Liver (tissue), 9 donors: Measurements from ENCODE around the gene ATAD5. TPM values are rescaled to one million over a fixed set of nuclear protein-coding genes. Genes with fewer than 3 reads are reported as not detected.

Experiments used
- DNase-seq: peaks from one replicate; pipeline ENCODE4 v3.0.0-alpha.2; 2017; ENCODE audit warnings: low spot score
- H3K27ac ChIP-seq, 2 donors: one replicate each; pipeline ENCODE4 v1.7.0; 2013; ENCODE audit warnings: inconsistent platforms in 2 of 2, low read length in 2 of 2, control low read depth in 1 of 2, low read depth in 1 of 2, mild to moderate bottlenecking in 1 of 2
- H3K27me3 ChIP-seq, 4 donors: one replicate each; pipeline versions ENCODE4 v1.6.1 to v1.7.0; 2013; ENCODE audit warnings: low read length in 3 of 4, inconsistent platforms in 1 of 4, mild to moderate bottlenecking in 1 of 4, moderate library complexity in 1 of 4; ENCODE audit not compliant: control insufficient read depth in 4 of 4, insufficient read depth in 4 of 4
- H3K36me3 ChIP-seq, 4 donors: one replicate each; pipeline versions ENCODE4 v1.6.1 to v1.7.0; 2013; ENCODE audit warnings: low read length in 3 of 4, mild to moderate bottlenecking in 3 of 4, low read depth in 1 of 4, moderate library complexity in 1 of 4; ENCODE audit not compliant: control insufficient read depth in 4 of 4, insufficient read depth in 3 of 4
- H3K4me1 ChIP-seq, 4 donors: one replicate each; pipeline versions ENCODE4 v1.6.1 to v1.7.0; 2013; ENCODE audit warnings: low read length in 3 of 4, mild to moderate bottlenecking in 3 of 4, moderate library complexity in 1 of 4; ENCODE audit not compliant: control insufficient read depth in 4 of 4, insufficient read depth in 4 of 4
- H3K4me3 ChIP-seq, 3 donors: one replicate each; pipeline versions ENCODE4 v1.6.1 to v1.7.0; 2013; ENCODE audit warnings: low read length in 3 of 3, control low read depth in 1 of 3, low read depth in 1 of 3, mild to moderate bottlenecking in 1 of 3
- H3K9ac ChIP-seq, 2 donors: one replicate each; pipeline ENCODE4 v1.7.0; 2013; ENCODE audit warnings: low read length in 2 of 2, mild to moderate bottlenecking in 2 of 2, moderate library complexity in 2 of 2, control low read depth in 1 of 2, low read depth in 1 of 2
- H3K9me3 ChIP-seq, 4 donors: one replicate each; pipeline versions ENCODE4 v1.6.1 to v1.7.0; 2013; ENCODE audit warnings: low read length in 3 of 4; ENCODE audit not compliant: control insufficient read depth in 4 of 4
- ATF3 ChIP-seq: IDR thresholded peaks from 2 replicates; pipeline ENCODE4 v1.6.1; 2016; ENCODE audit warnings: antibody characterized with exemption
- EGR1 ChIP-seq, 2 donors: IDR thresholded peaks; 2 replicates each; pipeline ENCODE4 v1.6.1; 2016 to 2018; ENCODE audit warnings: antibody characterized with exemption in 2 of 2, low read depth in 2 of 2
- FOXA1 ChIP-seq: IDR thresholded peaks from 2 replicates; pipeline ENCODE4 v1.6.1; 2016; ENCODE audit warnings: antibody characterized with exemption
- FOXA2 ChIP-seq: IDR thresholded peaks from 2 replicates; pipeline ENCODE4 v1.6.1; 2016; ENCODE audit warnings: antibody characterized with exemption
- HNF4A ChIP-seq, 2 donors: conservative IDR thresholded peaks; 2 replicates each; pipeline ENCODE4 v1.6.1; 2016; ENCODE audit warnings: antibody characterized with exemption in 2 of 2, mild to moderate bottlenecking in 2 of 2
- HNF4G ChIP-seq: IDR thresholded peaks from 2 replicates; pipeline ENCODE4 v1.6.1; 2016; ENCODE audit warnings: antibody characterized with exemption
- JUND ChIP-seq, 2 donors: IDR thresholded peaks; 2 replicates each; pipeline ENCODE4 v1.6.1; 2016; ENCODE audit warnings: antibody characterized with exemption in 2 of 2
- RAD21 ChIP-seq, 2 donors: IDR thresholded peaks; 2 replicates each; pipeline ENCODE4 v1.6.1; 2016; ENCODE audit warnings: antibody characterized with exemption in 2 of 2, mild to moderate bottlenecking in 2 of 2
- REST ChIP-seq: IDR thresholded peaks from 2 replicates; pipeline ENCODE4 v1.6.1; 2016; ENCODE audit warnings: antibody characterized with exemption, mild to moderate bottlenecking
- RXRA ChIP-seq, 2 donors: IDR thresholded peaks; 2 replicates each; pipeline ENCODE4 v1.6.1; 2017 to 2018; ENCODE audit warnings: antibody characterized with exemption in 2 of 2, mild to moderate bottlenecking in 1 of 2
- SP1 ChIP-seq: IDR thresholded peaks from 2 replicates; pipeline ENCODE4 v1.6.1; 2018; ENCODE audit warnings: antibody characterized with exemption, mild to moderate bottlenecking
- TAF1 ChIP-seq: conservative IDR thresholded peaks from 2 replicates; pipeline ENCODE4 v1.6.1; 2016; ENCODE audit warnings: antibody characterized with exemption, mild to moderate bottlenecking
- YY1 ChIP-seq: IDR thresholded peaks from 2 replicates; pipeline ENCODE4 v1.6.1; 2016; ENCODE audit warnings: antibody characterized with exemption, mild to moderate bottlenecking
- WGBS: extraction: QIAGEN DNeasy Blood & Tissue Kit; methylation state at CpG from one replicate; pipeline ENCODE4 v1.1.7; 2013; 5-methylcytosine and 5-hydroxymethylcytosine counted together
- polyA plus RNA-seq, 2 donors: library from polyadenylated mRNA; stranded (reverse) in 1 of 2; unstranded in 1 of 2; fragments of 200-250 nt in 1 of 2; fragments of >200 nt in 1 of 2; fragmentation: Nextera tagmentation in 1 of 2; extraction: Ambion mirVana in 1 of 2; gene quantifications; one replicate each; pipeline versions ENCODE4 v1.2.1 to v1.2.3, GENCODE V29; 2013 to 2015
- total RNA-seq, 2 donors: library from RNA; depleted of rRNA; stranded (reverse); fragments of >200 nt; gene quantifications; one replicate each; pipeline ENCODE4 v1.2.3, GENCODE V29; 2014
- TF ChIP-seq, protein P1 (sequence below): IDR thresholded peaks from 2 replicates; pipeline ENCODE4 v1.6.1; 2016; ENCODE audit warnings: antibody characterized with exemption
- TF ChIP-seq, protein P2 (sequence below): fragments of 150-350 bp; IDR thresholded peaks from 2 replicates; pipeline ENCODE4 v1.5.1; 2017; ENCODE audit warnings: improper control_type of control experiment, low read depth, low read length; ENCODE audit not compliant: missing input control
- TF ChIP-seq, protein P3 (sequence below): IDR thresholded peaks from 2 replicates; pipeline ENCODE4 v1.6.1; 2016; ENCODE audit warnings: antibody characterized with exemption
- donor health status: healthy.
- donor health status: healthy.
- donor health status: healthy.
- donor health status: healthy.
- donor health status: healthy.

The ATAD5 gene
- total and polyA plus RNA-seq, 4 donors: 0.15 to 10.6 (median 0.52) TPM

GRCh38 chr17:30869005-30869404 lies 37.2 kb downstream of the ATAD5 start:
- H3K27me3 ChIP-seq: no peaks in the 10 kb centered on the region
- no peak overlapping the region for H3K9ac ChIP-seq
- H3K4me3 ChIP-seq: no peak overlapping the region
- H3K9me3 ChIP-seq: no peaks in the 10 kb centered on the region
- 98% methylated on average over 6 of the region's 6 CpGs for WGBS
- TF ChIP-seq, protein P1, sequence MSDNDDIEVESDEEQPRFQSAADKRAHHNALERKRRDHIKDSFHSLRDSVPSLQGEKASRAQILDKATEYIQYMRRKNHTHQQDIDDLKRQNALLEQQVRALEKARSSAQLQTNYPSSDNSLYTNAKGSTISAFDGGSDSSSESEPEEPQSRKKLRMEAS: no peak
- no peak for TF ChIP-seq REST
- TF ChIP-seq RAD21 (IDR thresholded peaks at IDR 0.05): no peak
- no peak for TF ChIP-seq EGR1 (IDR thresholded peaks at IDR 0.05; ENCODE audit: low read depth in 2 of 2)
- no peak for TF ChIP-seq HNF4G
- TF ChIP-seq YY1: no peak
- no peak for TF ChIP-seq TAF1
- TF ChIP-seq JUND (IDR thresholded peaks at IDR 0.05): no peak
- no peak for TF ChIP-seq FOXA2
- TF ChIP-seq, protein P2, sequence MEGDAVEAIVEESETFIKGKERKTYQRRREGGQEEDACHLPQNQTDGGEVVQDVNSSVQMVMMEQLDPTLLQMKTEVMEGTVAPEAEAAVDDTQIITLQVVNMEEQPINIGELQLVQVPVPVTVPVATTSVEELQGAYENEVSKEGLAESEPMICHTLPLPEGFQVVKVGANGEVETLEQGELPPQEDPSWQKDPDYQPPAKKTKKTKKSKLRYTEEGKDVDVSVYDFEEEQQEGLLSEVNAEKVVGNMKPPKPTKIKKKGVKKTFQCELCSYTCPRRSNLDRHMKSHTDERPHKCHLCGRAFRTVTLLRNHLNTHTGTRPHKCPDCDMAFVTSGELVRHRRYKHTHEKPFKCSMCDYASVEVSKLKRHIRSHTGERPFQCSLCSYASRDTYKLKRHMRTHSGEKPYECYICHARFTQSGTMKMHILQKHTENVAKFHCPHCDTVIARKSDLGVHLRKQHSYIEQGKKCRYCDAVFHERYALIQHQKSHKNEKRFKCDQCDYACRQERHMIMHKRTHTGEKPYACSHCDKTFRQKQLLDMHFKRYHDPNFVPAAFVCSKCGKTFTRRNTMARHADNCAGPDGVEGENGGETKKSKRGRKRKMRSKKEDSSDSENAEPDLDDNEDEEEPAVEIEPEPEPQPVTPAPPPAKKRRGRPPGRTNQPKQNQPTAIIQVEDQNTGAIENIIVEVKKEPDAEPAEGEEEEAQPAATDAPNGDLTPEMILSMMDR: no peak
- TF ChIP-seq, protein P3, sequence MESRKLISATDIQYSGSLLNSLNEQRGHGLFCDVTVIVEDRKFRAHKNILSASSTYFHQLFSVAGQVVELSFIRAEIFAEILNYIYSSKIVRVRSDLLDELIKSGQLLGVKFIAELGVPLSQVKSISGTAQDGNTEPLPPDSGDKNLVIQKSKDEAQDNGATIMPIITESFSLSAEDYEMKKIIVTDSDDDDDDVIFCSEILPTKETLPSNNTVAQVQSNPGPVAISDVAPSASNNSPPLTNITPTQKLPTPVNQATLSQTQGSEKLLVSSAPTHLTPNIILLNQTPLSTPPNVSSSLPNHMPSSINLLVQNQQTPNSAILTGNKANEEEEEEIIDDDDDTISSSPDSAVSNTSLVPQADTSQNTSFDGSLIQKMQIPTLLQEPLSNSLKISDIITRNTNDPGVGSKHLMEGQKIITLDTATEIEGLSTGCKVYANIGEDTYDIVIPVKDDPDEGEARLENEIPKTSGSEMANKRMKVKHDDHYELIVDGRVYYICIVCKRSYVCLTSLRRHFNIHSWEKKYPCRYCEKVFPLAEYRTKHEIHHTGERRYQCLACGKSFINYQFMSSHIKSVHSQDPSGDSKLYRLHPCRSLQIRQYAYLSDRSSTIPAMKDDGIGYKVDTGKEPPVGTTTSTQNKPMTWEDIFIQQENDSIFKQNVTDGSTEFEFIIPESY: no peak
- no peak for TF ChIP-seq HNF4A (conservative IDR thresholded peaks at IDR 0.05)
- no peak for TF ChIP-seq SP1
- TF ChIP-seq FOXA1: no peak
- TF ChIP-seq RXRA (IDR thresholded peaks at IDR 0.05): no peak
- no peak overlapping the region for H3K27ac ChIP-seq
- H3K4me1 ChIP-seq: no peaks in the 10 kb centered on the region
- DNase-seq: no peak
- peaks cover 0 to 2% (median under 1%) of the 10 kb centered on the region in 4 donors for H3K36me3 ChIP-seq

DNA sequence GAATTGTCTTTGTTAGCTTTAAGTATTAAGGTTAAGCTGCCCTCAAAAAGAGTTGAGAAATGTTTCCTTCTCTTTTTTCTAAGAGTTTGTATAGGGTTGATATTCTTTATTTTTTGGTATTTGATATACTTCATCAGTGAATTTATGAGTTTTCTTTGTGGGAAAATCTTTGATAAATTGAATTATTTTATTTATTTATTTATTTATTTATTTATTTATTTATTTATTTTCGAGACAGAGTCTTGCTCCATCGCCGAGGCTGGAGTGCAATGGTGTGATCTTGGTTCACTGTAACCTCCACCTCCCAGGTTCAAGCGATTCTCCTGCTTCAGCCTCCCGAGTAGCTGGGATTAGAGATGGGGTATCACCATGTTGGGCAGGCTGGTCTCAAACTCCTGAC lies 54.4 kb downstream of the ATAD5 start:
- no peaks in the 10 kb centered on the region for H3K36me3 ChIP-seq
- TF ChIP-seq FOXA1 (no peak), HNF4G (no peak), JUND (IDR thresholded peaks at IDR 0.05) (no peak), EGR1 (IDR thresholded peaks at IDR 0.05; ENCODE audit: low read depth in 2 of 2) (no peak), TAF1 (no peak), ATF3 (no peak), REST (no peak), FOXA2 (no peak), RXRA (IDR thresholded peaks at IDR 0.05) (no peak), HNF4A (conservative IDR thresholded peaks at IDR 0.05) (no peak), RAD21 (IDR thresholded peaks at IDR 0.05) (no peak)
- TF ChIP-seq, protein P2: no peak
- H3K9ac ChIP-seq: no peak overlapping the region
- no peaks in the 10 kb centered on the region for H3K9me3 ChIP-seq
- no peak for DNase-seq
- WGBS: 97% methylated on average over 5 of the region's 5 CpGs
- no peaks in the 10 kb centered on the region for H3K27me3 ChIP-seq
- H3K27ac ChIP-seq: no peak overlapping the region
- H3K4me1 ChIP-seq: no peaks in the 10 kb centered on the region
- H3K4me3 ChIP-seq: no peak overlapping the region
